Mucosa of gallbladder (tissue), 1 donor: ENCODE measurements around the gene SPAG5. TPM values are rescaled to one million over a fixed set of nuclear protein-coding genes. Genes with fewer than 3 reads are reported as not detected.

Experiments
- DNase-seq: peaks from one replicate; pipeline ENCODE4 v3.0.0-alpha.2; 2020; ENCODE audit warnings: low spot score
- total RNA-seq: library from RNA; stranded (reverse); gene quantifications from one replicate; pipeline ENCODE4 v1.2.1, GENCODE V29; 2021
- donor health status: DM: no; HTN: no; CAD: no.

SPAG5 gene
- total RNA-seq, 1 donor from 2014 or later = 6.4 TPM

DNA sequence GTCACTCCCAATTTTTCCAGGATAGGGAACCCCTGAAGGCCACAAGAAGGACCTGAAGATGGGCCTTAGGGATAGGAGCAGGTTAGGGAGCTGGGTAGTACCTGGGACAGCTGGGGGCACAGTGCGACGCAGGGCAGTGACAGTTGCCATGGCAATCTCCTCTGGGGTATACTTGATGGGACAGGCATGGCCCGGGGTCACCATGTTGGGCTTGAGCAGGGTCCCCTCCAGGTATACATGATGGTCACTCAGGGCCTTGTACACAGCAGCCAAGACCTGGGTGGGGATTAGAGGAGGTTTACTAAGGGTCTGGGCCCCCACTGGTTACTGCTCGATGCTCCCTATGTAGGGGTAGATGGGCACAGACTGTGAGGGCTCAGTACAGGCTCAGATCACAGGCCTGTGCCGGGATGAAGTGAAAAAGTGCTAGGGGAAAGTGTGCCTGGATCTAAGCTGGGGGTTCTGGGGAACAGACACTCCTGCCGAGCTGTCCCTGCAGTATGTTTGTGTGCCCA lies 24.8 kb downstream of the SPAG5 start:
- DNase-seq = no peak

DNA sequence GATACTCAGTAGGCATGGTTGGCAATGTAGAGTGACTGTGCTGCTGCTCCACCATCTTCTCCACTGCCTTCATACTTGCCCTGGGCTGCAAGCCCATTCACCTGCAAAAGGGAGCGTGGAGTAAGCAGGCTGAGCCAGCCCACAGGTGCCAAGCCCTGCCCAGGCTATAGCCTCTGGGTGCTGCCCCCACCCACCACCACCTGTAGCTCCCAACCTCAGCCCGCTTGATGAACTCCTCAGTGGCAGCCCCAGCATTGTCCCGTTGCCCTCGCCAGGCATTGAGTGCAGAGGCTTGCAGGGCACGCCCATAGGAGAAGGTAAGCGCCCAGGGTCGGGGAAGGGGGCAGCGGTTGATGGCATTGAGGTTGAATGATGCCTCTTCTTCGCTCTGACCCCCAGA lies 25.3 kb downstream of the SPAG5 start:
- DNase-seq = no peak

DNA sequence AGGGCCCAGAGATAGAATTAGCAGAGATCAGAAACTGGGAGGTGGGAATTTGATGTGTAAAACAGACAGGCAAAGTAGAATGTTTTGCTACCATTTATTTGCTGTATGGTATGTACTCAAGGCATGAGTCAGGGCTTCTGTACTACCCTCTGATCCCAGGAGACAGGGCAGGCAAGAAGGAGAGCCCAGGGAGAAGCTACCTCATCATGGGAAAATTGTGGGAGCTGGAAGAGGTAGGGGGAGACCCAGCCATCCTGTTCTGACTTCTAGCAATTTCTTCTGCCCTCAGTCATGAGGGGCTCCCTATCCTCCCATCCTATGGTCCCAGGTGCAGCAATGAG lies 25.8 kb downstream of the SPAG5 start:
- no peak for DNase-seq

DNA sequence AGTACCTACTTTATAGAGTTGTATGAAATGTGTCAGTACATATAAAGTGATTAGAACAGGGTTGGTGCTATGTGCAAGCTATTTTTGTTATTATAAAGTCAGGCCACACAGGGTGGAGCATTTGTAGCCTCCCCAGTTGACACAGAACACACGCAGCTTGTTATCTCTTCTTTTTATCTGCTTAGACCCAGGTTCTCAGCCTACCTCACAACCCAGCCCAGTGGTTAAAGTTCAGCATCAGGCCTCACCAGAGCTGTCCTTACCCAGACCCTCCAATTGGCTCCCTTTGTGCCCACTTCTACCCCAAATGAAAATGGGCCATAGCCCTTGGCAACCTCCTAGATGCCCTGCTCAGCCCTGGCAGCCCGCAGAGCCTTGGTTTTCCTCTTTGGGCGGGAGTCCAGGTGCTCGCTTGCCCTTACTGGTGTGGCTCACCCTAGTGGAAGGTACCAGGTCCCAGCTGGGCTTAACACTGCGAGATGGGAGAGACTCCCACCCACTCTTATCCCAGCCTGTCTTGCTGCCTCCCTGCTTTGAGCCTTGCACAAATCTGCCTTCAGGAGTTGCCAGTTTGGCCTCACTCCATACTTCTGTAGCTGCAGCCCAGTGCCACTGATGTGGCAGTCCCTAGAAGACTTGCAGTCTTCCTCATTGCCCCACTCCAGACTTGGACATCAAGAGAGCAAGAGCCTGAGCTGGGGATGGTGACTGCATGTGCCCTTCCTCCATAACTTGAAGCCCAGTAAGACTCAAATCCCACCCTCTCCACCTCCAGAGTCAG lies 26.4 kb downstream of the SPAG5 start:
- DNase-seq = no peak

DNA sequence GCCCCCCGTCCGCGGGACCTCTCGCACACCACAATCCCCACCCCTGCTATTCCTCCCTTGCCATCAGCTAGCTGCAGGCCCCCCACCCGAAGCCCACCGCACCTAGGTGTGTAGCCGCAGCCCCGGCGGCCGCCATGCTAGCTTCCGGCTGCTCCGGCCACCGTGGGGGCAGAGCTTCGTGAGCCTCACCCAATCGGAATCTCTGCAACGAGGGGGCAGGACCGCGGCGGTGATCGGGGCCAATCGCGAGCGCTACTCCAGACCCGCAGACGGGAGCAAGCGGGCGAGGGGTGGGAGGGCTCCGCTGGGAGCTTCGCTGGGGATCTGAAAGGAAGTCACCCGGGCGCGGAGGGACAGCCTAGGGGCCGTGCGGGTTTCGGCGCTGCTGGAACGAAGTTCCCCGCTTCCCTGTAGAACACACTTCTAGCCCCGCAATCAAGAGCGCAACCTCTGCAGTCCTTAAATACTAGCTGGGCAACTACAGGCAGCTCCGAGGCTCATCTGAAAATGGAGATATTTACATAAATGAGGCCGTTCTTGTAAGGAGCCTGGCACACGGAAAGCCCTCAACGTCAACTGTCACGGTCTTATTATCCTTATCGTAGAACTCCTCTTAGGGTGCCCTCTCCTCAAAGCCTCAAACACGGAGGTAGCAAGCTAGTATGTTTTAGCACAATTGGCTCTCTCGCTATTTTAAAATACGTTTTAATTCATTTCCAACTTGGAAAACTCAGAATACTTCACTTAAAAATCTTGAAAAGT lies 27.3 kb downstream of the SPAG5 start, which contains the start of gene PIGS:
Gene PIGS, minus strand, starts transcription at position 164 of the 762 bp plus-strand sequence. Its CDS starts 28 bp downstream, at position 136.
- peak; percentile 95 for DNase-seq

DNA sequence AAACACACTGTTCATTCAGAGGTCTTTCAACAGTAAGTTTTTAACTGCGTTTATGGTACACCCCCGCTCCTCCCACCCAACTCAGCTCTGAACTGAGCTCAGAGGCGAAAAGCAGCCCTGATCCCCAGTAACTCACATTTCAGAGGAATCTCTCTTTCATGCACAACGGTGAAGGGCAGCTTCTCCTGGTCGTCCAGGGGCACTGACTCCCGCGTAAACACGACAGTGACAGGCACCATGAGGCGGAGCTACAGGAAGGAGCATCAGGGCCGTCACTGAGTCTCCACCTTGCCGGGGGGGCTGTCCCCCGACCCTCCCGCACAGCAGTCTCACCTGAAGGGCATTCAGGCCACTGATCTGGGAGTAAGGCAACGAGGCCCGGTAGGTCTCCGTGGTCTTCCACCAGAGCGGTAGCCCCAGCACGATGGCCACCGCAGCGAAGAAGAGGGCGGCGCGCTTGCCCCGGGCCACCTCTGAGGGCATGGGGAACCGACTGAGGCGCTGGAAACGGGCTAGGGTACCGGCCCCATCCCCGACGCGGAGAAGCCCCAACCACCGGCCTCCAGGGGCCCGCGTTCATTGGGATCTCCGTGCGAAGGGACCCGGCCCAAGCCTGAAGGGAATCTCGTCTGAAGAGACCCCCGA lies 28.0 kb downstream of the SPAG5 start:
- no peak for DNase-seq

DNA sequence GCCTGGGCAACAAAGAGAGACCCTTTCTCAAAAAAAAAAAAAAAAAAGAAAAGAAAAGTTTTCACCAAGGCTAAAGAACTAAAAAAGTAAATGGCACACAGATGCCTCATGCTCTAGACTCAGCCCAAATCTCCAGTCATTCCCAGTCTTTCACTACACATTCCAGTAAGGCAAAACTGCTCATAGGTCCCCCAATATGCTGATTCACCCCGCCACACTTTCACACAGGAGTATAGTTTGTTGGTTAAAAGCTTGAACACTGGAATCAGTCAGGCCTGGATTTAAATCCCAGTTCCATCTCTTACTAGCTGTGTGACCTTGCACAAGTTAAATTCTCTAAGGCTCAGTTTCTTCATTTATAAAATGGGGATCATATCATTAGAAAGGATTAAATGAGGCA lies 29.4 kb downstream of the SPAG5 start:
- DNase-seq = no peak

DNA sequence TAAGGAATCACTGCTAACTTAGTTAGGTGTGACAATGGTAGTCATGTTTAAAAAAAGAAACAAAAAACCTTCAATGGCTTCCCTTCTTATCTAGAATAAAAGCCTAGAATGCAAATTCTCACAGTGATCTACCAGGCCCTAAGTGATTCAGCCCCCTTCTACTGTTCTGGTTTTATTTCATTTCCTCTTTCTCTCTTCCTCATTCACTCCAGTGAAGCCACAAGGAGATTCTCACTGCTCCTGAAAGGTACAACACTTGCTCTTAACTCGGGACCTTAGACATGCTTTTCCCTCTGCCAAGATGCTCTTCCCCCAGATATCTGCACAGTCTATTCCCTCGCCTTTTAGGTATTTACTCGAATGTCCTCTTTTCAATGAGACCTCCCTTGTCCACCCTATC lies 31.2 kb downstream of the SPAG5 start:
- no peak for DNase-seq

DNA sequence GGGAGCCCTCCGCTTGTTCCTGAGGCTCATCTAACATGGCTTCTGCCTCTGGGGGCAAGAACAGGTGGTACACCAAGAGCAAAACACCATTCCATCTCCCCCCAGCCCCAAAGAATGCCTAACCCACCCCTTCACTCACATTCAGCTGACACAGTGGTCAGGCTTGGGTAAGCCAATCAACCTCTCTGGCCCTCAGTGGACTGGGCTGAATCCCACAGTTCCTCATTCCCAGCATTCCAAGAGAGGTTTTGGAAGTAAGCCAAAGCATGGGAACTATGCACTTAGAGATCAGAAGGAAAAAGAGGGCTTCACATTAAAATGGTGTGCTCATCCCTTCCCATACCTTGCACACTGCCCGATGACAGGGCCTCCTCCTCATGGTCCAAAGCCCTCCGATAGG lies 35.4 kb downstream of the SPAG5 start:
- no peak for DNase-seq

DNA sequence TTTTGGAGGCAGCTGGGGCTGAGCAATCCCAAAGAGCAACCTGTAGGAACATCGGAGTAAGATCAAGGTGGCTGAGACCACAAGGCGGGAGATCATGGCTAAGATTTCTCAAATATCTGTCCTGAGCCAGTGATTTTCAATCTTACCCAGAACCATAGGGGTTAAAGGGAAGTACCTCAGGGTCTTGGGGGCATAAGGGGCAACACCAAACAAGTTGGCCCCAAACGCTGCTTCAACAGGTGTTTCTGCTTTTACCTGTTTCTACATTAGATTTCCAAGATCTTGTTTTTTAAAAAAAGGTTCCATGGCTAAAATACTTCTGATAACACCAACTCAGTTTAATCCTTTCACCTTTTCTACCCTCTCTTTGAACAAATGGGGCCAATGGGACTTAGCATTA lies 43.8 kb downstream of the SPAG5 start:
- no peak for DNase-seq

DNA sequence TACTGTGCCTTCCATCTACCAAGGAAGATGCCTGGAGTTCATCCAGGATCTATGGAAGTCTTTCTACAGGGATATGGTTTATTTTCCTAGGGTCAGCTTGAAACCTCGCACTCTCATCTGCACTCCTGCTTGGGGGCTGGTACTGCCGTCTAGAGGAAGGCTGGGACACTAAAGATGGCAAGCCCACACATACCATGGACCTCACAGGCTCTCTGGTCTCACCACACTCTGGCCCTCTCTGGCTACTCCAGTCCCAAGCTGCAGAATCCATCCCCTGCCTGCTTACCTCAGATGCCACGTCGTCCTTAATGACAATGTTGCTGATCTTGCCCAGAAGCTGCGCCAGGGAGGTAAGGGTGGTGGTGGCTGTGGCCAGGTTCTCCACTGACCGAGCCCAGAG lies 44.3 kb downstream of the SPAG5 start:
- no peak for DNase-seq

DNA sequence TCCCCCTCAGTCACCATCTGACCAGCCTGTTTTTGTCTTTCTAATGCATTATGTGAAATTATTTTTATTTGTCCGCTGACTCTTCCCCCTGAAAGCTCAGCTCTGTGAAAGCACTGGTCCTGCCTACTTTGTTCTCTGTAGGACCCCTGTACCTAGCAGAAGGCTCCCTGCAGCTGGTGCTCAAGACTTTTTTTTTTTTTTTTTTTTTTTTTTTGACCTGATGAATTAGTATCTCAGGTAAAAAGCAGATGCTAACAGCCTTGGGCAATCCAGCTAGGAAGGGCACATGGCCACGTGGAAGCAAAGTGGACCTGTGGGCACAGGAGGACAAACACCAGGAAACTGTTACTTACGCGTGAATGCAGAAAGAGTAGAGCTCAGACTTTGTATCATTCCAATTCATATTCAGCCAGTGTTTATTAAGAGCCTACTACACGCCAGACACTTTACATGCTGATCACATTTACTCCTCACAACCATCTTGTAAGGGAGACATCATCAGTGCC lies 45.8 kb downstream of the SPAG5 start:
- no peak for DNase-seq

DNA sequence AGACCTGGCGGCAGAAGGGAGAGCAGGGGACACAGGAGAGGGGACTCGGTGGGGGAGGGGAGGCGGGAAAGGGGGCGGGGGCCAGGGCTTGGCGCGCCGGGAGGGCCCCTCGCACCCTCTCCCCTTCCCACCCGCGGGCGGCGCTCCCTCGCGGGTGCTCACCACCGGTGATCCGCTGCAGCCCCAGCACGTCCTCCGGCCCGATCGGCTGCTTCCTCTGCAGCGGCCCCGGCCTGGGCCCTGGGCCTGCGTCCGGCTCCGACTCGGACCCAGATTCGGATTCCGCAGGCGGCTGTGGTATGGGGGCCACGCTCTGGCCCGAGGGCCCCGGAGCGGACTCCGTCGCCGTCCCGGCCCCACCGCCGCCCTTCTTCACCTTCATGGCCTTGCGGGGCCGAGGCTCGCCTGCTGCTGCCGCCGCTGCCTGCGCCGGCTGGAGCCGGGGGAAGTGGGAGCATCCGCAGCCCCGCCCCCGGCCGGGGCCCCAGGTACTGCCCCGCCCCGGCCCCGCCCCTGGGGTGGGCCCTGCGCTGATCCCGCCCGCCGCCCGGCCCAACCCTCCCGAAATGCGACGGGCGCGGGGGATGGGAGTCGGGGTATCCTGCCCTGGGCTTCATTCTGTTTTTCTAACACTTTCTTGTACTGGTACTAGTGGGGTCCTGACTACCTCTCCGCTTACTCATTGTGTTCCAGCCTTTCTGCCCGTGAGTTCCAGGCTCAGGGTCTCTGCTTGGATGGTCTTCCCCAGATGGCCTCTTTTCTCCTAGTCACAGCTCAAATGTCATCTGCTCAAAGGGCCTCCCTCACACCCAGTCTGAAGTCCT lies 46.4 kb downstream of the SPAG5 start, which contains the start of gene UNC119:
Gene UNC119, minus strand, starts transcription at position 449 of the 824 bp plus-strand sequence. Its CDS starts 67 bp downstream, at position 382.
- peak; percentile 74 for DNase-seq

DNA sequence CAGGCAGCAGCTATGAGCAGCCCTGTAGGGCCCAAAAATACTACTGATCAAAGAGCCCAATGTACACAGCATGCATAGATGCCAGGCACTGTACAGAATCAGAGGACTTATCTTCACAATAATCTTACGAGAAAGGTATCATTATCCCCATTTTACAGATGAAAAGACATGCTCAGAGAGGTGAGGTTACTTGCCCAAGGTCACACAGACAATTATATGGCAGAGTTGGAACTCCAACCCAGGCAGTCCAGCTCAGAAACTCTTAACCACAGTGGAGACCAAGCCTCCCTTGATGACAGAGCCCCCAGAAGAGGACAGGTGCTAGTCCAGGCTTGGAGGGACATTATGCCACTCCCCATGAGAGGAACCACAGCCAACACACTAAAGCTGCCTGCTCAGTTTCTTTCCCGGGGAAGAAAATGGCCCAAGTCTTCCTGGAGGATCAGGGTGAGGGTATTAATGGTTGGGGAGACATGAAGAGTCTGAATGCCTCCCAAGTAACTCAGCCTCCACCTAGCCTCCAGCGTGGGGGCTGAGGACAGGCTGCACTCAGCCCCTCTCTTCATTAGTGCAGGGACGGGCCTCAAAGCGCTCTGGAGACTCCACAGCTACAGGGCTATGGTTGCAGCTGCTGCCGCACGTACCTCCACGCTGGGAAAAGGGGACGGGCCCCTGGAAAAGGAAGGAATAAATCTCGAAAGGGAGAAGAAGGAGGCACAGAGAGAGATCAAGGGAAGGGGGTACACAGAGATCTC lies 47.2 kb downstream of the SPAG5 start:
- DNase-seq = no peak

DNA sequence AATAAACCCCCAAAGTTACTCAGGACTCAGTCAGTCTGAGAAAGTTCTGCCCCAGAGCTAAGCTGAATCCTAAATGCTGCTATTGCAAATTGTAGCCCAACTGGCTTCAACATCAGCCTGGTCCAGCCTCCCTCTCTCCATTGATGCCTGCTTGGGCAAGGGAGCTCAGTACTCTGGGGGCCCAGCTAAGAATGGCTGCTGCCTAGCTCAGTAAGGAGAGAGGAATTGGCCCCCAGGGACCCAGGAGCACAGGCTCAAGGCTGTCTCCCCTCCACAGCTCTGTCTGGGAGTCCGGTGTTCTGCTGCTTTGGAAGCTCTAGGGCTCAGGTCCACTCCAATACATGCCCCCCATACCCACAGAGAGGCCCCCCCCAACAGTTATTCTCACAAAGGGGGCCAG lies 48.0 kb downstream of the SPAG5 start:
- no peak for DNase-seq

DNA sequence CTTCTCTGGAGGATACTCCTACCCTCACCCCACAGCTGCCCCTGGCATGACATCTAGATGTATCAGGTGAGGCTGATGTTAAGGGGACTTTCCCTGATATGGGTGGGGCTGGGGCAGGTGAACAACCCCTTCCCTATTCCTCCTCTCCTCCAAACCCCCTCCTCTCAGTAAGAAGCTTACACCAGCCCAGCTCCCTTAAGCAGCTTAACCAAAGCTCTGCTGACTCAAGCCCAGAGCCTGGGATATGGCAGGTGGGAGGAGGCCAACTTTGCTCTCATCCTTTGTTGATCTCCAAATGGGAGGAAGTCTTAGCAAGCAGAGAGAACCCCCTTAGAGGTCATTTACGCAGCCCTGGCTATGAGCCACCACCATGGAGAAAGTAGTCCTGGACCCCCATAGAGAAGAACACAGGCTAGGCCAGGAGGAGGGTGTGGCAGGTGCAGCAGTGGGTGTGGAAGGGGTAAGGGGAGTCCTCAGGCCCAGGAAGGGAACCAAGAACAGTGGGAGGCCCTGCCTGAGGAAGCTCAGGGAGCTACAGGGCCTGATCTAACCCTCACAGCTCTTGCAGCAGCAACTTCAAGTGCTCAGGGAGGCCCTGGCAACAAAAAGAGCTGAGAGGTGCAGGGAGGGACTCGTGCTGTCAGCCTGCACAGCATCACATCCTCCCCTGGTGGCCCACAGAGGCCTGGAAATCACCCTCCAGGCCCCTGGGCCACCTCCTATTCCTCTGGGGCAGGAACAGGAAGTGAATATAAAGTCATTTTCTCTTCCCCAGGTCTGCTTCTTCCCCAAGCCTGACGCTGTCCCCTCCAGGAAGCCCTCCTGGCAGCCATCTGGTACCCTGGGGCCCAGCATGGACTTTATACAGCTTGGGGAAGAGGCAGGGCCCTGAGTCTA lies 49.3 kb downstream of the SPAG5 start:
- no peak for DNase-seq

DNA sequence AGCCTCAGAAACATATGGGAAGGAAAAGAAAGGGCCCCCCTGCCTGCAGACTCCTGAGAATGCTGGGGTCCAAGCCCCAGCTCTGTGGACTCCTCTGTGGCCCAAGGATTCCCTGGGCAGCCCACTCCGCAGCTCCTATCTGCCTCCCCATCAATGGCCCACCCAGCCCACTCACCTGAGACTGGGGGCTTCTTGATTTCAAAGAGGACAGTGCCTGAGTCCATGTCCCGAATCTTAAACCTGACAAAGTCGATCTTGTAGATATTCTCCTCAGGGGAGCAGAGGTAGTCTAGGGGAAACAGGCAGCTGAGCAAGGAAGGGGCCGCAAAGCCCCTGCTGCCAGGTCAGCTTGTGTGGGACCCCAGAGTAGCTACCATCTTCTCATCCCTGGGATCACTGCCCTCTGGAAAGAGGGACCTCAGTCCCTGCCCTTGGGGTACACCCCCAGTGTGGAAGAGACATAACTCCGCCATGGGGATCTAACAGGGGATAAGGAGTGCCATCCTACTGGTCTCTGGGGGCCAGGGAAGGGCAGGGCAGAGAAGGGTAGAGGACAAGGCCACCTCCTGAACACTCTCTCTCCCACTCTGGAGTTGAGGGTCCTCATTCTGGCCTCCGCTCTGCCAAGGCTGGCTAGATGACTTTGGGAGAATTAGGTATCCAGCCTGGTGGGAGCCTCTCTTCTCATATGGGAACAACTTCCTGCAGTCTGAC lies 50.3 kb downstream of the SPAG5 start:
- DNase-seq = no peak

DNA sequence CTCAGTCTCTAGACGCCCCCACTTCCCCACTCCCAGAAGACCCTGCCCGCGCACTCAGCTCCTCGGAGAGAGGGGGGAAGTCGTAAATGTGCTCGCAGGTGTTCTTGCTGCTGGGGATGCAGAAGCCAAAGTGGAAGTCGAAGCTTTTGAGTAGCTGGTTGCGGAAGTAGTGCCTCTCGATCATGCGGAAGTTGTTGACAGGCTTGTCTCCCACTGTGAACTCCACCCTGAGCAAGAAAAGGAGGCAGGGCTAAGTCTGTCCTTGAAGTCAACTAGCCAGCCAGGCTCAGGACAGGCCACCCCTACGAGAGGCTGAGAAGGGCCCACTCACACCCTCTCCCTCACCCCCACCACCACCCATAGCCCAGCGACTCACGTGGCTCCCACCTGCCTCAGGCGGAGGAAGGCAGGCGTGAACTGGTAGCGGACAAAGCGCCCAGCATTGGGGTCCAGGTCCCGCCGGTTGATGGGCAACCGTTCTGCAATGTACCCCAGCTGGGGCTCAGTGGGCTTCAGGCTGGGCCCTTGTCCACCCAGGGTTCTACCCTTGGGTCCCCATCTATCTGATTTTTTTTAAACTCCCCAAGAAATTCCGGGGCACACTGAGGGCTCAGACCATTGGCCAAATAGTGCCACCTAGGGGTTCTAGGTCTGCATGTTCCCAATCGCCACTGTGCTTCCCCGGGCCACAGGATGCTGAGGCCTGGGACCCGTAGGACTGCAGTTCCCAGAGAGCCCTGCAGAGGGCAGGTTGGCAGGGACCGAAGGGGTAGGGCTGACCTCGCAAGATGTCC lies 51.0 kb downstream of the SPAG5 start:
- peak; percentile 73 for DNase-seq
